Measurements from ENCODE around the gene ENO1. TPM values are rescaled to one million over a fixed set of nuclear protein-coding genes. Genes with fewer than 3 reads are reported as not detected.
A peak's percentile ranks its signal among the peaks of the same experiment; 100 is the strongest.

The ENO1 gene
- total RNA-seq, 6 donors from 2014 or later: 259 to 1,187 (median 717) TPM

GRCh38 chr1:8874230-8875201 lies 4.0 kb downstream of the ENO1 start:
- TF ChIP-seq POLR2AphosphoS5 (IDR thresholded peaks at IDR 0.05) (no peak), CTCF (IDR thresholded peaks at IDR 0.05) (no peak), POLR2A (IDR thresholded peaks at IDR 0.05) (no peak), EP300 (IDR thresholded peaks at IDR 0.05) (no peak)
- 77 to 80% methylated on average over 15 of the region's 15 CpGs for WGBS, 2 donors

GRCh38 chr1:8873506-8874229 lies 4.8 kb downstream of the ENO1 start:
- Histone ChIP-seq H3K27ac (peak overlapping the region; percentile 59 to 97 (median 80)), H3K4me3 (peak overlapping the region in 1 of 4 donors; percentile 23), H3K27me3 (no peaks in the 10 kb centered on the region), H3K4me1 (peaks cover 59 to 67% (median 63%) of the 10 kb centered on the region in 4 donors), H3K36me3 (peaks cover 34 to 67% (median 50%) of the 10 kb centered on the region in 4 donors), H3K9me3 (no peaks in the 10 kb centered on the region)
- DNase-seq: peak in 1 of 2 donors; percentile 98
- TF ChIP-seq POLR2A (IDR thresholded peaks at IDR 0.05) (no peak), CTCF (IDR thresholded peaks at IDR 0.05) (no peak), EP300 (IDR thresholded peaks at IDR 0.05) (peak in 1 of 4 donors; percentile 68), POLR2AphosphoS5 (IDR thresholded peaks at IDR 0.05) (peak; percentile 75 to 76)
- WGBS, 2 donors: 19 to 30% methylated on average over 4 to 5 of the region's 5 CpGs
- peak; percentile 76 to 86 for ATAC-seq (ENCODE audit: low FRiP score in 2 of 2)

More at GRCh38 chr1:8874230-8875201, 4.0 kb downstream of the ENO1 start:
- peak overlapping the region; percentile 59 to 97 (median 80) for H3K27ac ChIP-seq
- peak overlapping the region in 1 of 4 donors; percentile 76 for H3K4me3 ChIP-seq
- no peaks in the 10 kb centered on the region for H3K9me3 ChIP-seq
- H3K36me3 ChIP-seq: peaks cover 32 to 58% (median 42%) of the 10 kb centered on the region in 4 donors
- ATAC-seq (ENCODE audit: low FRiP score in 2 of 2): no peak
- H3K27me3 ChIP-seq: no peaks in the 10 kb centered on the region
- DNase-seq: no peak
- H3K4me1 ChIP-seq: peaks cover 62 to 74% (median 67%) of the 10 kb centered on the region in 4 donors

GRCh38 chr1:8873001-8873400 lies 5.5 kb downstream of the ENO1 start:
- ATAC-seq (ENCODE audit: low FRiP score in 2 of 2) (no peak), DNase-seq (no peak)
- Histone ChIP-seq H3K36me3 (peaks cover 34 to 73% (median 54%) of the 10 kb centered on the region in 4 donors), H3K9me3 (no peaks in the 10 kb centered on the region), H3K4me3 (peak overlapping the region in 1 of 4 donors; percentile 5), H3K27me3 (no peaks in the 10 kb centered on the region), H3K27ac (peak overlapping the region in 3 of 4 donors; percentile 77 to 97 (median 83)), H3K4me1 (peaks cover 59 to 67% (median 63%) of the 10 kb centered on the region in 4 donors)
- TF ChIP-seq POLR2A (IDR thresholded peaks at IDR 0.05) (no peak), POLR2AphosphoS5 (IDR thresholded peaks at IDR 0.05) (no peak), EP300 (IDR thresholded peaks at IDR 0.05) (no peak), CTCF (IDR thresholded peaks at IDR 0.05) (no peak)
- WGBS, 2 donors: 84 to 90% methylated on average over 5 of the region's 5 CpGs

- WGBS, 2 donors: 71 to 80% methylated on average over 5 of the region's 5 CpGs
- Histone ChIP-seq H3K4me1 (peaks cover 58 to 62% (median 61%) of the 10 kb centered on the region in 4 donors), H3K27ac (peak overlapping the region in 2 of 4 donors; percentile 20 to 97), H3K36me3 (peaks cover 41 to 83% (median 65%) of the 10 kb centered on the region in 4 donors), H3K4me3 (no peak overlapping the region), H3K27me3 (no peaks in the 10 kb centered on the region), H3K9me3 (no peaks in the 10 kb centered on the region)
- TF ChIP-seq POLR2A (IDR thresholded peaks at IDR 0.05) (no peak), POLR2AphosphoS5 (IDR thresholded peaks at IDR 0.05) (no peak), EP300 (IDR thresholded peaks at IDR 0.05) (no peak)
- no peak for DNase-seq
- ATAC-seq (ENCODE audit: low FRiP score in 2 of 2): no peak
Measured at GRCh38 chr1:8871965-8872399, 6.5 kb downstream of the ENO1 start.

Measured in upper lobe of left lung (tissue), 6 donors.